ENCODE results near the gene DDX41. TPM values are rescaled to one million over a fixed set of nuclear protein-coding genes. Genes with fewer than 3 reads are reported as not detected.

Gene DDX41
- total and polyA plus RNA-seq, 10 of the 15 experiments (the other 5 are each of a cell fraction or from before 2014, with no cell fraction given) = 32.7 to 215 (median 93.6) TPM

DNA sequence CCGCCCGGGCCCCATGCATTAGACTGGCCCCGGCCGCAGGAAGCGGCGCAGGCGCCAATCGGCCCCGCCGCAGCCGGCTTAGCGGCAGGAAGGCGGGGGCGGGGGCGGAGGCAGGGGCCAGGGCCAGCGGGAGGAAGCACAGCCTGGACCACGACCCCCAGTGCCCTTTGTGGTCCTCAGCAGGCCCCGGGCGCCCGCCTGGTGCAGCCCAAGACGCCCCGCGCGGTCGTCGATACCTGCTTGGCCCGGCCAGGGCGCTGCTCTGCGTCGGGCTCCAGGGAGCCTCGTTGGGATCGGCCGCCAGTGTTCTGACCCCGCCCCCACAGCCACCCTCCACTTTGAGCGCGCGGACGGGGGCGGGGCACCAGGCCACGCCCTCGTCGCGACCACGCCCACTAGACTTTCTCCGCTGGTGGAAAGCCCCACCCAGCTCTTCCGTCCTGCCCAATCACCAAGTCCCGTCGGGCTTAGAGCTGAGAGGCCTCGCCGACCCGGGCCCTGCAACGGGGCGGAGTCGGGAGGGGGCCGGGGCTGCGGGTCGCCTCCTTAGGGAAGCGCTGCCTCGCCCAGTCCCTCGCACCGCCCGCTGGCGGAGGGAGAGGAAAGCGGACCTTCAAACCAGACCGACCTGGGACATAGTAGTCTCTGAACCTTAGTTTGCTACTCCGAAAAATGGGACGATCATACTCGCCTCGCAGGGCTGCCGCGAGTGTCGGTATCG is 19.3 kb downstream of the DDX41 start, which contains the start of gene PDLIM7 (continued):
- TF ChIP-seq, protein P1, sequence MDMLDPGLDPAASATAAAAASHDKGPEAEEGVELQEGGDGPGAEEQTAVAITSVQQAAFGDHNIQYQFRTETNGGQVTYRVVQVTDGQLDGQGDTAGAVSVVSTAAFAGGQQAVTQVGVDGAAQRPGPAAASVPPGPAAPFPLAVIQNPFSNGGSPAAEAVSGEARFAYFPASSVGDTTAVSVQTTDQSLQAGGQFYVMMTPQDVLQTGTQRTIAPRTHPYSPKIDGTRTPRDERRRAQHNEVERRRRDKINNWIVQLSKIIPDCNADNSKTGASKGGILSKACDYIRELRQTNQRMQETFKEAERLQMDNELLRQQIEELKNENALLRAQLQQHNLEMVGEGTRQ (IDR thresholded peaks at IDR 0.05; ENCODE audit: borderline replicate concordance, low read depth, low read length) = no peak
- no peak; a peak in 1 of 4 replicates for TF ChIP-seq IKZF2 (IDR thresholded peaks at IDR 0.05)
- TF ChIP-seq EED (IDR thresholded peaks at IDR 0.05; ENCODE audit: low read depth) = no peak
- no peak for TF ChIP-seq ZNF384 (IDR thresholded peaks at IDR 0.05; ENCODE audit: borderline replicate concordance, low read depth, low read length)
- TF ChIP-seq, protein P2, sequence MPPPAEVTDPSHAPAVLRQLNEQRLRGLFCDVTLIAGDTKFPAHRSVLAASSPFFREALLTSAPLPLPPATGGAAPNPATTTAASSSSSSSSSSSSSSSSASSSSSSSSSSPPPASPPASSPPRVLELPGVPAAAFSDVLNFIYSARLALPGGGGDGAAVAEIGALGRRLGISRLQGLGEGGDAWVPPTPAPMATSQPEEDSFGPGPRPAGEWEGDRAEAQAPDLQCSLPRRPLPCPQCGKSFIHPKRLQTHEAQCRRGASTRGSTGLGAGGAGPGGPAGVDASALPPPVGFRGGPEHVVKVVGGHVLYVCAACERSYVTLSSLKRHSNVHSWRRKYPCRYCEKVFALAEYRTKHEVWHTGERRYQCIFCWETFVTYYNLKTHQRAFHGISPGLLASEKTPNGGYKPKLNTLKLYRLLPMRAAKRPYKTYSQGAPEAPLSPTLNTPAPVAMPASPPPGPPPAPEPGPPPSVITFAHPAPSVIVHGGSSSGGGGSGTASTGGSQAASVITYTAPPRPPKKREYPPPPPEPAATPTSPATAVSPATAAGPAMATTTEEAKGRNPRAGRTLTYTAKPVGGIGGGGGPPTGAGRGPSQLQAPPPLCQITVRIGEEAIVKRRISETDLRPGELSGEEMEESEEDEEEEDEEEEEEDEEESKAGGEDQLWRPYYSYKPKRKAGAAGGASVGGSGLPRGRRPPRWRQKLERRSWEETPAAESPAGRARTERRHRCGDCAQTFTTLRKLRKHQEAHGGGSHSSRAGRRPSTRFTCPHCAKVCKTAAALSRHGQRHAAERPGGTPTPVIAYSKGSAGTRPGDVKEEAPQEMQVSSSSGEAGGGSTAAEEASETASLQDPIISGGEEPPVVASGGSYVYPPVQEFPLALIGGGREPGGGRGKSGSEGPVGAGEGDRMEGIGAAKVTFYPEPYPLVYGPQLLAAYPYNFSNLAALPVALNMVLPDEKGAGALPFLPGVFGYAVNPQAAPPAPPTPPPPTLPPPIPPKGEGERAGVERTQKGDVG (CRISPR knock-in tag; IDR thresholded peaks at IDR 0.05) = no peak
- no peak for TF ChIP-seq SMC3 (IDR thresholded peaks at IDR 0.05; ENCODE audit: borderline replicate concordance, low read length)
- TF ChIP-seq GATAD2B (conservative IDR thresholded peaks at IDR 0.05; ENCODE audit: low read depth) = peak; percentile 86; the same call in 1 of the 2 replicates

Measured in GM12878 (cell line).